ENCODE measurements around the gene COL7A1. TPM values are rescaled to one million over a fixed set of nuclear protein-coding genes. Genes with fewer than 3 reads are reported as not detected.

The COL7A1 gene
- total RNA-seq, 1 donor from 2014 or later = 337 TPM

DNA sequence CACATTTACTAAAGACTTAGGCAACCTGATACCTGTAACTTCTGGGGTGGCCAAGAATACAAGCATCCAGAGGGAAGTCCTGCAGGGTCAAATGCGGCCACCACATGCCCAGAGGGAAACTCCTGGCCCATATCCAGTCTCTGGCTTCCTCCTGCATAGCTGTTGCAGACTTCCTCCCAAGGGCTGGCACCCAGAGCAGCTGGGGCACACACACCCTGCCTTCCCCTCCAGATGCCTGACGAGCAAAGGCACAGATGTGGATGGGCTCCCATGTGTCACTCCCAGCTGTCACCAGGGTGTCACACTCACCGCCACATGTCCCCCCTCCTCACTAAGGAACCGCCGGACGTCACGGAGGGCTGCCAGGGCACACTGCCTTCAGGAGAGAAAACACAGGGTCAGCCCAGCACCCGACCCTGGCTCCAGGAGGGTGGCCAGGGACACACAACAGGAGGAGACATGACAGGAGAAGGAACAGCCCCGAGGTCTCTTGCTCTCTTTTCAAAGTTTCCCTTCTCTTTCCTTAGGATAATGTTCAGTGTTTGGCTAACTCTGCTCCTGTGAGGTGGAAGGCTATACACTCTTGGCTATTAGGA is 51.8 kb downstream of the COL7A1 start:
- no peaks in the 10 kb centered on the region for H3K27me3 ChIP-seq (ENCODE audit: control insufficient read depth, insufficient read depth, low read length)
- no peak overlapping the region for H3K4me3 ChIP-seq (ENCODE audit: low read depth, low read length)
- no peak for DNase-seq (ENCODE audit: low read depth)
- no peaks in the 10 kb centered on the region for H3K36me3 ChIP-seq (ENCODE audit: control insufficient read depth, insufficient read depth, low read length)
- TF ChIP-seq, protein P1, sequence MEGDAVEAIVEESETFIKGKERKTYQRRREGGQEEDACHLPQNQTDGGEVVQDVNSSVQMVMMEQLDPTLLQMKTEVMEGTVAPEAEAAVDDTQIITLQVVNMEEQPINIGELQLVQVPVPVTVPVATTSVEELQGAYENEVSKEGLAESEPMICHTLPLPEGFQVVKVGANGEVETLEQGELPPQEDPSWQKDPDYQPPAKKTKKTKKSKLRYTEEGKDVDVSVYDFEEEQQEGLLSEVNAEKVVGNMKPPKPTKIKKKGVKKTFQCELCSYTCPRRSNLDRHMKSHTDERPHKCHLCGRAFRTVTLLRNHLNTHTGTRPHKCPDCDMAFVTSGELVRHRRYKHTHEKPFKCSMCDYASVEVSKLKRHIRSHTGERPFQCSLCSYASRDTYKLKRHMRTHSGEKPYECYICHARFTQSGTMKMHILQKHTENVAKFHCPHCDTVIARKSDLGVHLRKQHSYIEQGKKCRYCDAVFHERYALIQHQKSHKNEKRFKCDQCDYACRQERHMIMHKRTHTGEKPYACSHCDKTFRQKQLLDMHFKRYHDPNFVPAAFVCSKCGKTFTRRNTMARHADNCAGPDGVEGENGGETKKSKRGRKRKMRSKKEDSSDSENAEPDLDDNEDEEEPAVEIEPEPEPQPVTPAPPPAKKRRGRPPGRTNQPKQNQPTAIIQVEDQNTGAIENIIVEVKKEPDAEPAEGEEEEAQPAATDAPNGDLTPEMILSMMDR (IDR thresholded peaks at IDR 0.05; ENCODE audit: insufficient read depth, low read length, poor library complexity, severe bottlenecking) = no peak

DNA sequence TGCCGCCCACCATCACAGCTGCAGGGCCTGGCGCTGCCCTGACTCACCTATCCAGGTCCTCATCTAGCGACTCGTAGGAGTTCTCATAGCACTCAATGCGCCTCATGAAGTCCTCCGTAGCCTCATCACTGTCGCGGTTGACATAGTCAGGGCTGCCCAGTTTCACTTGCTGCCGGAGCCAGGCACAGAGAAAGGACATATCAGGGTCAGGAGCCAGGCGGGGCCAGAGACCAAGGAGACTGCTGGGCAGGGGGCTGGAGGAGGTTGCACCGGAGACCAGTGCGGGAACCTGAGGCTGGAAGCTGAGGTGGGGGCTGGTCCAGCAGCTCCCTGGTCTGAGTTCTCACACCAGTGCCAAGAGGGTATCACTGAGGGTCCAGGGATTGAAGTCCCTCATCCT is 56.7 kb downstream of the COL7A1 start:
- TF ChIP-seq, protein P1 (IDR thresholded peaks at IDR 0.05; ENCODE audit: insufficient read depth, low read length, poor library complexity, severe bottlenecking) = no peak

DNA sequence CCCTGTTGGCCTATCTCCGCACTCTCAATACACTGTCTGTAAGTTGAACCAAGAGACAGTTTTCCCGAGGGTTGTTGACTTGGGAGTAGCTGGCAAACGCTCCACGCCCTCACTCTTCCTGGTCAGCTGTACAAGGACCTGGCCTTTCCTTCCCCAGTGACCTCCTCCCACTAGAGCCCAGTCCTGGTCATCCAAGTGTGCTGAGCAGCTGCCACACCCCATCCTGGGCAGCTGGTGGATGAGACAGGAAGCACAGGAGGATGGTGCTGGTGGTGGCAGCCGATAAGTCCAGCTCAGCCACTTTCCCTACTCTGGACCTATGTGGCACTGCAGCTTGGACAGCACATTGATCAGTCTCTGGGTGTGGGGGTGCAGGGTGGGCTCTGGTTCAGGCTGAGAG is 58.3 kb downstream of the COL7A1 start:
- peaks cover 2% of the 10 kb centered on the region for H3K36me3 ChIP-seq (ENCODE audit: control insufficient read depth, insufficient read depth, low read length)
- TF ChIP-seq, protein P1 (IDR thresholded peaks at IDR 0.05; ENCODE audit: insufficient read depth, low read length, poor library complexity, severe bottlenecking) = no peak
- no peak overlapping the region for H3K4me3 ChIP-seq (ENCODE audit: low read depth, low read length)
- H3K27me3 ChIP-seq (ENCODE audit: control insufficient read depth, insufficient read depth, low read length) = no peaks in the 10 kb centered on the region
- DNase-seq (ENCODE audit: low read depth) = no peak

More for the DNA sequence above, 56.7 kb downstream of the COL7A1 start:
- DNase-seq (ENCODE audit: low read depth) = no peak
- H3K4me3 ChIP-seq (ENCODE audit: low read depth, low read length) = no peak overlapping the region
- H3K27me3 ChIP-seq (ENCODE audit: control insufficient read depth, insufficient read depth, low read length) = no peaks in the 10 kb centered on the region
- H3K36me3 ChIP-seq (ENCODE audit: control insufficient read depth, insufficient read depth, low read length) = peaks cover 2% of the 10 kb centered on the region

DNA sequence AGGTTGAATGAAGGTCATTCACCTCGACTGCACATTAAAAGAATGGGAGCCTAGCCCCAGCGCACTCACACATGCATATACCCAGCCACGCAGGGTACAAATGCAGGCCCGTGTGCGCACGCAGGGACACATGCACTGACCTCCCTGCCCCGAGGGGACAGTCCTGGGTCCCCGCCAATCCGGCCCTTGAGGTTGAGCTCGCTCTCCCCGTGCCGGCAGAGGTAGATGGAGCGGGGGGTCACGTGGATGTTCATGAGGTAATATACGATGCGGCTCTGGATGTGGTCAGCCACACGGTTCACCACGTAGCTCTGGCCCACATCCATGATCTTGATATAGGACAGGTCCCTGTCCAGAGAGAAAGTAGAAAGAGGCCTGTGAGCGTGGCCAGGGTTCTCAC is 59.0 kb downstream of the COL7A1 start:
- no peaks in the 10 kb centered on the region for H3K27me3 ChIP-seq (ENCODE audit: control insufficient read depth, insufficient read depth, low read length)
- H3K36me3 ChIP-seq (ENCODE audit: control insufficient read depth, insufficient read depth, low read length) = peaks cover 2% of the 10 kb centered on the region
- TF ChIP-seq, protein P1 (IDR thresholded peaks at IDR 0.05; ENCODE audit: insufficient read depth, low read length, poor library complexity, severe bottlenecking) = no peak
- no peak overlapping the region for H3K4me3 ChIP-seq (ENCODE audit: low read depth, low read length)
- no peak for DNase-seq (ENCODE audit: low read depth)

DNA sequence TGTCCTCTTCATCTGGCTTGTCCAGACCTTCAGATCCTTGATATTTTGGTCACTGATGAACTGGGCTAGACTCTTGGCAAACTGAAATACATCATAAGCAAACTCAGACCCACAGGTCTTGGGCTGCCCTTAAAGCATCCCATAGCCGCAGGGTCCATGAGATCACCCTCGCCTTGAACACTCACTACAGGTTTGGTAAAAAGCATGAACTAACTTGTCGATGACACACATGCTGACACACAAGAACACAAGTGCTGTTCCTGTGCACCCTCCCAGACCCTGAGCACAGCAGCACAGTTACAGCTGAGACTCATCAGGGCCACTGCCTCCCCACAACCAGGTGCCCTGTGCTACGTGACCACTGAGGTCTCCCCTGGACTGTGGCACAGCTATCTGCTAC is 59.6 kb downstream of the COL7A1 start:
- Histone ChIP-seq H3K4me3 (ENCODE audit: low read depth, low read length) (no peak overlapping the region), H3K36me3 (ENCODE audit: control insufficient read depth, insufficient read depth, low read length) (peaks cover 2% of the 10 kb centered on the region), H3K27me3 (ENCODE audit: control insufficient read depth, insufficient read depth, low read length) (no peaks in the 10 kb centered on the region)
- TF ChIP-seq, protein P1 (IDR thresholded peaks at IDR 0.05; ENCODE audit: insufficient read depth, low read length, poor library complexity, severe bottlenecking) = no peak
- DNase-seq (ENCODE audit: low read depth) = no peak

DNA sequence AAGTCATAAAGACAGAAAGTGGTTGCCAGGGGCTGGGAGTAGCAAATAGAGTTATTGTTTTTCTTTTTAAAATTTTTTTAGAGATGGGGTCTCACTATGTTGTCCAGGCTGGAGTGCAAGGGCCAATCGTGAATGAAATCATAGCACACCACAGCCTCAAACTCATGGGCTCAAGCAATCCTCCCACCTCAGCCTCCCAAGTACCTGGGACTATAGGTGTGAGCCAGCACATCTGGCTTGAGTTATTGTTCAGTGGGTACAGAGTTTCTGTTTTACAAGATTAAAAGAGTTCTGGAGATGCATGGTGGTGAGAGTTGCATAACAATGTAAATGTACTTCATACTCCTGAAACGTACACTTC is 62.2 kb downstream of the COL7A1 start:
- Histone ChIP-seq H3K27me3 (ENCODE audit: control insufficient read depth, insufficient read depth, low read length) (no peaks in the 10 kb centered on the region), H3K36me3 (ENCODE audit: control insufficient read depth, insufficient read depth, low read length) (peaks cover 2% of the 10 kb centered on the region), H3K4me3 (ENCODE audit: low read depth, low read length) (no peak overlapping the region)
- TF ChIP-seq, protein P1 (IDR thresholded peaks at IDR 0.05; ENCODE audit: insufficient read depth, low read length, poor library complexity, severe bottlenecking) = no peak
- DNase-seq (ENCODE audit: low read depth) = no peak
